GM21619 (cell line): ENCODE measurements around the gene EVI2B.
"Not testable (repeated sequence)": the region's sequence is repeated elsewhere in the genome, so short reads cannot be mapped to it uniquely, and the experiment has no call there.

ENCODE experiments used
- ATAC-seq: cut with Tn5 transposase; IDR thresholded peaks from one replicate; pipeline ENCODE4 v1.9.1; 2021; ENCODE audit not compliant: unreplicated experiment

Gene EVI2B

DNA sequence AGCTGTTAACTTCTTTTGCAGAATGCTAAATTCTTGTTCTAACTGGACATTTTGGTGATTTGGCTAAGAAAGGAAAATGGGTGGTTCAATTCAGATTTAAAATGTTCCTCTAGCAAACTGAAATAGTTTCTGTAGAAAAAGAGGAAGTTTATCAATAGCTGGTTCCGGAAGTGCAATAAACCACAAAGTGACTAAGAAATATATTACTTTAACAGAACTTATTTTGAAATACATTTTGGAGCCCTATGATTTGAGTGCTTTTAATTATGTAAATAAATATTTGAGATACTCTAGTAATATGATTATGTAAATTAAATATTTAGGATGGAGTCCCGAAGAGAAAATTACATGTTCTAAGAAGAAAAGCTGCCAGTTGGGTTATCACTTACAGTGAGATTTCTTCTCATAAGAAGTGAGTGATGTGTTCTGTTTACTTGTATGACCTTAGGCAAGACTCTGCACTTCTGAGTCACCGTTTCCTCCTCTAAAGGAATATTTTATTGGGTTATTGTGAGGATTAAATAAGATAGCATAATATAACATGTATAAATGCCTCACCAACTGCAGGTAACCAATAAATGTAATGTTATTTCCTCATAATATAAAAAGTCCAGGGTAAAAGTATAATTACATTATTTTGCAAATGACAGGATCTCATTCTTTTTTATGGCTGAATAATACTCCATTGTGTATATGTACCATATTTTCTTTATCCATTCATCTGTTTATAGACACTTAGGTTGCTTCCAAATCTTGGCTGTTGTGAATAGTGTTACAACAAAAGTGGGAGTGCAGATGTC, at the start of gene EVI2B:
TSS of gene EVI2B (minus strand) at position 73 of the 800 bp plus-strand sequence. CDS start 8,445 bp downstream, outside the sequence.
- no peak for ATAC-seq

DNA sequence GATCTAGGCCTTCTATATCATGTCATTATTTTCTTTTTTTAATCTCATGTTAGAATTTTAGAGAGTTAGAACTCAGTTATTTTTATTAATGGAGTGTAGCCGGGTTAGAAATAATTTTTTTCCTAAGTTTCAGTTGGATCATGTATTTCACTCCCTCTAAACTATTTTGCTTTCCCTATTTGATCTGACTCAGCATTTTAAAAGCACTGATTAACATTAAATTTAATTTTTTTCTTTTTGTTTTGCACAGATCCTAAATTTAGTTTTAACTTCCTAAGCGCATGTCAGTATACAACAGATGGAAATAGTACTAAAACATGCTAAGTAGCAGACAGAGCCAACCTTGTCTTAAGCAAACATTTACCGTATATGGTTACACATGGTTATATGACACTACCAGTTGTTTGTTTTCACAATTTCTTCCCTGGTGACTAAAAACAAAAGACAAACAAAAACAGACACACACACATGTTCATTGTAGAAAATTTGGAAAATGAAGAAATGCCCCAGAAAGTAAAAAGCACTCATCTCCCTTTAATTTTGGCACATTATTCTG, 44.1 kb upstream of the EVI2B start:
- no peak for ATAC-seq

- ATAC-seq, result no peak
Observed at GRCh38 chr17:31357091-31357490, 43.2 kb upstream of the EVI2B start.

GRCh38 chr17:31355935-31356334, 42.1 kb upstream of the EVI2B start:
- ATAC-seq, result no peak

- ATAC-seq, result no peak
Observed at GRCh38 chr17:31349454-31349853, 35.6 kb upstream of the EVI2B start.

GRCh38 chr17:31345191-31345747, 31.4 kb upstream of the EVI2B start:
- not testable (repeated sequence) for ATAC-seq

DNA sequence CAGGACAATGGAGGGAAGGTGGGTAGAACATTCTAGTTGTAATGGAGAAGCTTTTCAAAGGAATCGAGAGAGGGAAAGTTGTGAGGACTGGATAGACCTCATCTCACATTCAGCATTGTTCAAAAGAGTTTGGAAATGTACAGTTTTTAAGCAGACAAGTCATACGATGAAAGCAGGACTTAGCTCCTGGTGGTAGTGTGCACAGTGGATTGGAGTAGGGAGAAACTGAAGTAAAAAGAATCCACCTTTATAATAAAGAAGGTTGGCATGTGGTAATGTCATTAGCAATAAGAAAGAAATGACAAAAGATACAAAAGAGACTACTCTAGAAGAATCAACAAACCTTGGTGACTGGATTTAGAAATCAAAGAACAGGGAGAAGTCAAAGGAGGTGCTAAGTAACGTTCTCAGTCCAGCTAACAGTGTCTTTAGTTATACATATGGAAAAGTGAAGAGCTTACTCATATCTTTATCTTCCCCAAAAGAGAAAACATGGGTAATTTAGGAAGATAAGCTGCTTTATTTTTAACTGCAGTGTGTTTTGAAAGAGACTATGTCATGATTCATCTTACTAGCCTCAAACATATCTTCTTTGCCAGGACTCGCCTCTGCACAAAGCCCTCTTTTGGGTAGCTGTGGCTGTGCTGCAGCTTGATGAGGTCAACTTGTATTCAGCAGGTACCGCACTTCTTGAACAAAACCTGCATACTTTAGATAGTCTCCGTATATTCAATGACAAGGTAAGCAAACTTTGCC, 26.2 kb upstream of the EVI2B start:
- no peak for ATAC-seq

DNA sequence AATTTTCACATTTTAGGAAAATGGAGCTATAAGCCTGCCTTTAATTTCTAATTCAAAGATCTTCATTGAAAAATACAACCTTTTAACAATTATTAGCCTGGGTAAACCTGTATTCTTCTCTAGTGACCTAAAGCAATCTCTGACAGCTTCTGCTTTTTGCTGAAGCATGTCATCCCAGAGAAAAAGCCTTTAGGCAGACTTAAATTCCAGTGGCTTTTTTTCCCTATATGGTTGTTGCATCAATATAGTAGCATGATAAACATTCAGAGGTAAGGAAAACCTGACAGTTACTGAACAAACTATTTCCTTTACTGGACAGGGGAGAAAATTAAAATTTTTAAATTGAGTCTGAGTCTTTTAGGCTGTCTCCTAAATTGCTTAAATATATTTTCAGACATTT, 15.4 kb upstream of the EVI2B start:
- no peak for ATAC-seq

- no peak for ATAC-seq
Observed at GRCh38 chr17:31328160-31328535, 14.3 kb upstream of the EVI2B start.

GRCh38 chr17:31327534-31328159, 13.8 kb upstream of the EVI2B start:
- ATAC-seq, result no peak

DNA sequence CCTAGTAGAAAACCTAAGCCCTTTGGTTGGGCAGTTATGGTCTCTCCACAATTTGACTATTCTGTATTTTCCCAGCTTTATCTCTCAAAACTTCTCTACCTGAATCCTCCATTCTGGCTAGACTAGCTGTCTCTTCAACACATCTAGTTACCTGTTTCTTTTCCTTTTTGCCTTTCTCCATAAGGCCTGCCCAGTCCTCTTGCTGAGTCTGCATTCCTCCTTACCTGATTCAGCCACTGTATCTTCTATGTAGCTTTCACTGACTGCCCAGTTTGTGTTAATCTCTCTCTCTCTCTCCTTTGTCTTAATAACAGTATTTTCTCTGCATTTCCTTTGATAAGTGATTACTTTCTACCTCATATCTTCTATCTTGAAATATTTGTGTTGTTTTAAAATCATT, 9.7 kb upstream of the EVI2B start:
- ATAC-seq, result no peak

DNA sequence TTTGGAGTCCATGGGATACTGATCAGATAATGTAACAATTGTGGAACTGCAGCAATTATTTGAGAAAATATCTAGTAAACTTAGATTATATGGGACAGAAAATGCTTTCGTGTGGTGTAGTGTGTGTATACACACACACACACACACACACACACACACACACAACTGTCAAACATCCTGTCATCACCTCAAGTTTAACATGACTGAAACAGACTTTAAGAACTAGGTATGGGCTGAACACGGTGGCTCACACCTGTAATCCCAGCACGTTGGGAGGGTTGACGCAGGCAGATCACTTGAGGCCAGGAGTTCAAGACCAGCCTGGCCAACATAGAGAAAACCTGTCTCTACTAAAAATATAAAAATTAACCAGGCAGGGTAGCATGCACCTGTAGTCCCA, 8.1 kb upstream of the EVI2B start:
- no peak for ATAC-seq

DNA sequence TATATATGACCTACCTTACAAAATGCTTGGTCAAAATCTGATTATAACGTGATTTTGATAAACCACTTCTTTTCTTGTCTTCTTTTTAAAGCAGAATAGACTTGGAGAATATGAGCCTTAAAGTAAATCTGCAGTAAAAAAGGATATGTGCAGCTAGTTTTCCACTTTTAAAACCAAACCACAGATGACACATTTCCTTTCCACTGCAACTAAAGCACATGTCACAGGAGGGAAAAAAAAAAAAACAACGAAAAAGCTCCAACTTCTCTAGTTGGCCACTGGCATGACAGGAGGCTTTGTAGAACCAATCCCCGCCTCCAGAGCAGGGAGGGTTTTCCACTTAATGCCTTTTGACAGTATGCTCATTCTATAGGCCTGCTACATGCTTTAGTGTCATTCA, 7.6 kb upstream of the EVI2B start, which contains the start of gene EVI2A:
TSS of gene EVI2A (minus strand) at position 142 of the 400 bp plus-strand sequence. CDS start 2,609 bp downstream, outside the sequence.
- peak; percentile 38 for ATAC-seq

GRCh38 chr17:31320791-31321190, 6.9 kb upstream of the EVI2B start:
- no peak for ATAC-seq

DNA sequence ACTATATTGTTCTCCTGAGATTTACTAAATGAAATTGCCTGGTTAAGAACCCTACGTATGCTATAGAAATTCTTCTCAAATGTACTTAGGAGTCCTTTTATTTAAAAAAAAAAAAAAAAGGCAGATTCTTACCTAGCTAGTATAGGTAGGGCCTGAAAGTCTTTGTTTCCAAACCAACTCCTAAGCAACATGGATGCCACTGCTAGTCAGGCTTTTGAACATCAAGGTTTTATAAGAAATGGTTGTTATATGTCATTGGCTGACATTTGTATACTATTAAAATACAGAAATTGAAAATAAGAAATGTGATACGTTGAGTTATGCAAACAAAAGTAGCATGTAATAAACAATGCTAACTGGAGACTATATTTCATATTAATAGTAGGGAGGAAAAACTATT, 6.4 kb upstream of the EVI2B start:
- ATAC-seq, result no peak

GRCh38 chr17:31318851-31319661, 5.2 kb upstream of the EVI2B start:
- ATAC-seq, result no peak

- ATAC-seq, result no peak
Observed at GRCh38 chr17:31318298-31318801, 4.5 kb upstream of the EVI2B start.

DNA sequence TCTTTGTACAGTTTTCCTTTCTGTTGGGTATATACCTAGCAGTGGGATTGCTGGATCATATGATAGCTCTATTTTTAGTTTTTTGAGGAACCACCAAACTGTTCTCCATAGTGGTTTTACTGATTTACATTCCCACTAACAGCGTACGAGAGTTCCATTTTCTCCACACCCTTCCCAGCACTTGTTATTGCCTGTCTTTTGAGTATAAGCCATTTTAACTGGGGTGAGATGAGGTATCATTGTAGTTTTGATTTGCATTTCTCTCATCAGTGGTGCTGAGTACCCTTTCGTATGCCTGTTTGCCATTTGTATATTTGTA, 887 bp upstream of the EVI2B start:
- ATAC-seq, result no peak

GRCh38 chr17:31312223-31312622, 1.6 kb downstream of the EVI2B start:
- ATAC-seq, result not testable (repeated sequence)

GRCh38 chr17:31311526-31311925, 2.3 kb downstream of the EVI2B start:
- no peak for ATAC-seq
